T-cell (primary cell): ENCODE results near the gene PLEKHN1. TPM values are rescaled to one million over a fixed set of nuclear protein-coding genes. Genes with fewer than 3 reads are reported as not detected.

Experiments
- ATAC-seq, 4 experiments: fragments of 200-7000 bp in 3 of 4; fragments of 150-1000 bp in 1 of 4; cut with Tn5 transposase; replicated peaks in 1 of 4; 1 replicate in 3 of 4; 2 replicates in 1 of 4; pipeline ENCODE4 v1.10.0; 2021; ENCODE audit warnings: moderate library complexity in 3 of 4, mild to moderate bottlenecking in 2 of 4, moderate number of reproducible peaks in 1 of 4
- CTCF ChIA-PET, 2 donors: fragments of 300-600 bp; sonication (Branson Sonifier 250); formaldehyde crosslinking; loops; one replicate each; lab custom pipeline; 2022; ENCODE audit warnings: antibody characterized with exemption in 2 of 2; lab: Charles Lee
- POLR2A ChIA-PET, 2 donors: fragments of 300-600 bp; sonication (Branson Sonifier 250); formaldehyde crosslinking; loops; one replicate each; lab custom pipeline; 2022; ENCODE audit warnings: antibody characterized with exemption in 2 of 2; lab: Charles Lee
- DNase-seq, 35 experiments: peaks; one replicate each; pipeline versions ENCODE4 v3.0.0 to v3.0.0-alpha.2; 2013 to 2023
- H3K27ac ChIP-seq: one replicate; pipeline ENCODE4 v1.5.1; 2013; ENCODE audit warnings: low read length
- H3K27me3 ChIP-seq, 2 experiments: replicated peaks in 1 of 2; 1 replicate in 1 of 2; 2 replicates in 1 of 2; pipeline versions ENCODE4 v1.6.1 to v1.7.0; 2013; ENCODE audit warnings: low read length in 1 of 2, mixed read lengths in 1 of 2; ENCODE audit not compliant: control insufficient read depth in 2 of 2, insufficient read depth in 2 of 2; ENCODE audit errors: extremely low read depth in 1 of 2
- H3K36me3 ChIP-seq, 2 donors: 1 replicate in 1 of 2; 2 replicates in 1 of 2; pipeline versions ENCODE4 v1.6.1 to v1.7.0; 2013; ENCODE audit warnings: low read length in 1 of 2; ENCODE audit not compliant: control insufficient read depth in 2 of 2, insufficient read depth in 1 of 2; ENCODE audit errors: extremely low read depth in 1 of 2
- H3K4me1 ChIP-seq, 2 experiments: 1 replicate in 1 of 2; 2 replicates in 1 of 2; pipeline versions ENCODE4 v1.6.1 to v1.7.0; 2013; ENCODE audit warnings: low read length in 2 of 2, mixed read lengths in 1 of 2; ENCODE audit not compliant: insufficient read depth in 2 of 2, control insufficient read depth in 1 of 2; ENCODE audit errors: extremely low read depth in 1 of 2
- H3K4me3 ChIP-seq, 2 donors: 1 replicate in 1 of 2; 2 replicates in 1 of 2; pipeline versions ENCODE4 v1.5.1 to v1.7.0; 2013; ENCODE audit warnings: mild to moderate bottlenecking in 2 of 2, low read length in 1 of 2, moderate library complexity in 1 of 2; ENCODE audit not compliant: control insufficient read depth in 1 of 2; ENCODE audit errors: extremely low read depth in 1 of 2
- H3K9me3 ChIP-seq: 2 replicates; pipeline ENCODE4 v1.7.0; 2013
- H3K27ac Mint-ChIP-seq, 2 donors: one replicate each; pipeline ENCODE4 v1.8.0; 2020 to 2021; ENCODE audit warnings: mild to moderate bottlenecking in 2 of 2, mixed read lengths in 2 of 2
- H3K27me3 Mint-ChIP-seq, 2 donors: one replicate each; pipeline ENCODE4 v1.8.0; 2021 to 2022; ENCODE audit warnings: mixed read lengths in 2 of 2
- H3K36me3 Mint-ChIP-seq: one replicate; pipeline ENCODE4 v1.8.0; 2021; ENCODE audit warnings: mixed read lengths
- H3K4me1 Mint-ChIP-seq, 3 donors: one replicate each; pipeline ENCODE4 v1.8.0; 2020 to 2022; ENCODE audit warnings: mixed read lengths in 3 of 3, mild to moderate bottlenecking in 1 of 3
- H3K4me3 Mint-ChIP-seq, 3 donors: one replicate each; pipeline ENCODE4 v1.8.0; 2020 to 2022; ENCODE audit warnings: mild to moderate bottlenecking in 3 of 3, mixed read lengths in 3 of 3, moderate library complexity in 3 of 3
- H3K9me3 Mint-ChIP-seq, 3 donors: one replicate each; pipeline ENCODE4 v1.8.0; 2020 to 2022; ENCODE audit warnings: mixed read lengths in 3 of 3
- WGBS: methylation state at CpG from one replicate; pipeline ENCODE4 v1.1.5; 2013; ENCODE audit warnings: missing lambda C conversion rate; ENCODE audit not compliant: insufficient coverage; 5-methylcytosine and 5-hydroxymethylcytosine counted together
- total RNA-seq, 35 experiments: library from RNA in 6 of 35; stranded (reverse) in 6 of 35; fragments of 120-200 nt in 1 of 35; gene quantifications; one replicate each; pipeline versions ENCODE4 v1.2.1 to v1.2.4 and lab custom pipeline; 2013 to 2026

Gene PLEKHN1
- total RNA-seq: 1 to 10 TPM in 4 of 5 donors, under 1 TPM in 1; 0.30 to 9.9 (median 7.3) TPM
- 0.48 TPM for total RNA-seq (2013)
- total RNA-seq (lab: John Stamatoyannopoulos, UW): 1.3 to 12.5 (median 3.2) reads per million in 29 experiments

- Mint-ChIP-seq H3K4me1 (peaks cover 0 to 17% (median 16%) of the 10 kb centered on the region in 3 donors), H3K27me3 (peaks cover 5 to 7% of the 10 kb centered on the region in 2 donors), H3K27ac (peak within 1 kb of the TSS; percentile 69 to 82), H3K4me3 (peak within 1 kb of the TSS; percentile 71 to 85 (median 79)), H3K9me3 (no peaks in the 10 kb centered on the region), H3K36me3 (no peaks in the 10 kb centered on the region)
- peak; percentile 34 to 56 (median 42) for ATAC-seq
- peak in 1 of 35 experiments; percentile 35 for DNase-seq
- ChIA-PET CTCF (interaction anchor here in 1 of 2 donors (0.6 to 0.8 kb wide), 2 partner anchors 26 to 47 kb away, joined by 5 read pairs; partner anchors contain the start of gene ISG15), POLR2A (no interaction called here)
- peaks cover 0 to 31% of the 10 kb centered on the region in 2 experiments for H3K27me3 ChIP-seq
- peaks cover 0 to 4% of the 10 kb centered on the region in 2 donors for H3K36me3 ChIP-seq
- H3K27ac ChIP-seq: peak within 1 kb of the TSS; percentile 47
- WGBS: 6% methylated on average over 28 of the region's 31 CpGs
- no peaks in the 10 kb centered on the region for H3K9me3 ChIP-seq
- peaks cover 0 to 27% of the 10 kb centered on the region in 2 experiments for H3K4me1 ChIP-seq
- peak within 1 kb of the TSS; percentile 53 to 66 for H3K4me3 ChIP-seq
Observed at GRCh38 chr1:966135-966703, at the start of gene PLEKHN1. Gene PLEKHN1, plus strand, starts transcription at chr1:966482. Its CDS starts 50 bp downstream, at chr1:966532.

- Histone ChIP-seq H3K9me3 (no peaks in the 10 kb centered on the region), H3K4me1 (peaks cover 0 to 16% of the 10 kb centered on the region in 2 experiments), H3K27me3 (peaks cover 0 to 94% of the 10 kb centered on the region in 2 experiments), H3K36me3 (no peaks in the 10 kb centered on the region), H3K4me3 (no peak overlapping the region), H3K27ac (no peak overlapping the region)
- H3K27me3 Mint-ChIP-seq: peaks cover 32 to 55% of the 10 kb centered on the region in 2 donors
- no peak overlapping the region for H3K27ac Mint-ChIP-seq
- H3K4me3 Mint-ChIP-seq: no peak overlapping the region
- DNase-seq (no peak), ATAC-seq (no peak)
- H3K9me3 Mint-ChIP-seq: no peaks in the 10 kb centered on the region
- H3K36me3 Mint-ChIP-seq: no peaks in the 10 kb centered on the region
- ChIA-PET CTCF (interaction anchor here in 1 of 2 donors (1.1 kb wide), 1 partner anchor 12 kb away, joined by 3 read pairs; no protein-coding TSS in a partner anchor), POLR2A (no interaction called here)
- 88% methylated on average over 4 of the region's 7 CpGs for WGBS
- H3K4me1 Mint-ChIP-seq: peaks cover 6 to 24% (median 17%) of the 10 kb centered on the region in 3 donors
Observed at GRCh38 chr1:917076-917459, 49.2 kb upstream of the PLEKHN1 start.

- H3K4me3 Mint-ChIP-seq: no peak overlapping the region
- peaks cover 0 to 19% of the 10 kb centered on the region in 2 experiments for H3K4me1 ChIP-seq
- H3K9me3 ChIP-seq: no peaks in the 10 kb centered on the region
- POLR2A ChIA-PET: no interaction called here
- H3K27ac ChIP-seq: no peak overlapping the region
- peaks cover 30 to 57% of the 10 kb centered on the region in 2 donors for H3K27me3 Mint-ChIP-seq
- WGBS: 74% methylated on average over 19 of the region's 22 CpGs
- H3K27ac Mint-ChIP-seq: no peak overlapping the region
- no peaks in the 10 kb centered on the region for H3K36me3 Mint-ChIP-seq
- CTCF ChIA-PET: interaction anchor here in 1 of 2 donors (1.1 kb wide), 1 partner anchor 13 kb away, joined by 3 read pairs; no protein-coding TSS in a partner anchor
- DNase-seq (no peak), ATAC-seq (no peak)
- H3K4me3 ChIP-seq: no peak overlapping the region
- no peaks in the 10 kb centered on the region for H3K9me3 Mint-ChIP-seq
- H3K4me1 Mint-ChIP-seq: peaks cover 6 to 19% (median 18%) of the 10 kb centered on the region in 3 donors
- H3K36me3 ChIP-seq: no peaks in the 10 kb centered on the region
- peaks cover 0 to 95% of the 10 kb centered on the region in 2 experiments for H3K27me3 ChIP-seq
Observed at GRCh38 chr1:917466-918091, 48.7 kb upstream of the PLEKHN1 start.

GRCh38 chr1:918353-918752, 47.9 kb upstream of the PLEKHN1 start:
- CTCF ChIA-PET: no interaction called here
- no peak for ATAC-seq

GRCh38 chr1:918843-919242, 47.4 kb upstream of the PLEKHN1 start:
- Mint-ChIP-seq H3K36me3 (no peaks in the 10 kb centered on the region), H3K27me3 (peaks cover 26 to 62% of the 10 kb centered on the region in 2 donors), H3K4me3 (no peak overlapping the region), H3K9me3 (no peaks in the 10 kb centered on the region), H3K4me1 (peaks cover 12 to 22% (median 15%) of the 10 kb centered on the region in 3 donors), H3K27ac (no peak overlapping the region)
- DNase-seq (no peak), ATAC-seq (no peak)
- 88% methylated on average over 6 of the region's 6 CpGs for WGBS
- ChIA-PET POLR2A (no interaction called here), CTCF (no interaction called here)
- Histone ChIP-seq H3K27ac (no peak overlapping the region), H3K9me3 (no peaks in the 10 kb centered on the region), H3K4me3 (no peak overlapping the region), H3K36me3 (no peaks in the 10 kb centered on the region), H3K27me3 (peaks cover 2 to 93% of the 10 kb centered on the region in 2 experiments), H3K4me1 (peaks cover 7 to 30% of the 10 kb centered on the region in 2 experiments)

More at GRCh38 chr1:918353-918752, 47.9 kb upstream of the PLEKHN1 start:
- Histone ChIP-seq H3K4me1 (peaks cover 5 to 27% of the 10 kb centered on the region in 2 experiments), H3K9me3 (no peaks in the 10 kb centered on the region), H3K4me3 (no peak overlapping the region), H3K27me3 (peaks cover 2 to 95% of the 10 kb centered on the region in 2 experiments), H3K27ac (no peak overlapping the region), H3K36me3 (no peaks in the 10 kb centered on the region)
- POLR2A ChIA-PET: no interaction called here
- H3K4me1 Mint-ChIP-seq: peaks cover 11 to 21% (median 15%) of the 10 kb centered on the region in 3 donors
- H3K36me3 Mint-ChIP-seq: no peaks in the 10 kb centered on the region
- no peak overlapping the region for H3K27ac Mint-ChIP-seq
- no peak for DNase-seq
- no peak overlapping the region for H3K4me3 Mint-ChIP-seq
- 89% methylated on average over 15 of the region's 15 CpGs for WGBS
- peaks cover 26 to 62% of the 10 kb centered on the region in 2 donors for H3K27me3 Mint-ChIP-seq
- no peaks in the 10 kb centered on the region for H3K9me3 Mint-ChIP-seq

- ChIA-PET CTCF (no interaction called here), POLR2A (no interaction called here)
- H3K4me1 ChIP-seq: peaks cover 7 to 30% of the 10 kb centered on the region in 2 experiments
- H3K27ac ChIP-seq: no peak overlapping the region
- no peak for ATAC-seq
- no peaks in the 10 kb centered on the region for H3K9me3 Mint-ChIP-seq
- no peak for DNase-seq
- no peak overlapping the region for H3K4me3 ChIP-seq
- H3K27ac Mint-ChIP-seq: no peak overlapping the region
- no peaks in the 10 kb centered on the region for H3K36me3 Mint-ChIP-seq
- no peak overlapping the region for H3K4me3 Mint-ChIP-seq
- H3K36me3 ChIP-seq: no peaks in the 10 kb centered on the region
- H3K27me3 ChIP-seq: peaks cover 2 to 88% of the 10 kb centered on the region in 2 experiments
- peaks cover 26 to 60% of the 10 kb centered on the region in 2 donors for H3K27me3 Mint-ChIP-seq
- 90% methylated on average over 25 of the region's 29 CpGs for WGBS
- H3K9me3 ChIP-seq: no peaks in the 10 kb centered on the region
- peaks cover 12 to 22% (median 15%) of the 10 kb centered on the region in 3 donors for H3K4me1 Mint-ChIP-seq
Observed at GRCh38 chr1:919271-919872, 46.9 kb upstream of the PLEKHN1 start.
